ENCODE measurements around the gene SCP2.

- TF ChIP-seq CTCF (IDR thresholded peaks at IDR 0.05): no peak
- no peak for TF ChIP-seq POLR2A (IDR thresholded peaks at IDR 0.05)
Observed at GRCh38 chr1:52920791-52921291, 6.2 kb upstream of the SCP2 start.
